LNCaP clone FGC (cell line): ENCODE measurements around the gene RNF144A.
A peak's percentile ranks its signal among the peaks of the same experiment; 100 is the strongest.

Source experiments
- DNase-seq: peaks from one replicate; pipeline ENCODE4 v3.0.0-alpha.2; 2011; ENCODE audit warnings: low read depth
- H3K4me3 ChIP-seq: 2 replicates; pipeline ENCODE4 v1.5.1; 2011; ENCODE audit warnings: mild to moderate bottlenecking, low read depth, low read length, control low read depth
- CTCF ChIP-seq: IDR thresholded peaks from 2 replicates; pipeline ENCODE4 v1.5.1; 2012; ENCODE audit warnings: mild to moderate bottlenecking; ENCODE audit not compliant: control insufficient read depth, insufficient read depth; ENCODE audit errors: extremely low read depth

Gene RNF144A

GRCh38 chr2:7083580-7084509, 166.6 kb downstream of the RNF144A start:
- TF ChIP-seq CTCF = peak; percentile 93
- no peak for DNase-seq
- no peak overlapping the region for H3K4me3 ChIP-seq

- H3K4me3 ChIP-seq = no peak overlapping the region
- no peak for DNase-seq
- no peak for TF ChIP-seq CTCF
These were observed 167.4 kb downstream of the RNF144A start for GRCh38 chr2:7084601-7085000.

GRCh38 chr2:7089284-7089683, 172.1 kb downstream of the RNF144A start:
- TF ChIP-seq CTCF = no peak
- DNase-seq = no peak
- H3K4me3 ChIP-seq = no peak overlapping the region

- TF ChIP-seq CTCF = no peak
- H3K4me3 ChIP-seq = no peak overlapping the region
- no peak for DNase-seq
These were observed 172.8 kb downstream of the RNF144A start for GRCh38 chr2:7089898-7090510.

GRCh38 chr2:7093376-7093775, 176.2 kb downstream of the RNF144A start:
- H3K4me3 ChIP-seq = no peak overlapping the region
- no peak for DNase-seq
- TF ChIP-seq CTCF = no peak
